Endothelial cell of umbilical vein (primary cell): ENCODE data around the gene LARGE1. TPM values are rescaled to one million over a fixed set of nuclear protein-coding genes. Genes with fewer than 3 reads are reported as not detected.

ENCODE experiments used
- BruUV-seq: library from RNA; stranded (reverse); fragments of 400-500 nt; replicated peaks from 2 replicates; lab custom pipeline; 2021; lab: Mats Ljungman, UMichigan
- CTCF ChIA-PET: fragments of 300-600, 350-600 bp; sonication (Branson Sonifier 250); formaldehyde crosslinking; loops from one replicate; lab custom pipeline; 2021; ENCODE audit warnings: antibody characterized with exemption, inconsistent platforms; lab: Charles Lee
- POLR2A ChIA-PET: fragments of 300-600, 350-600 bp; sonication (Branson Sonifier 250); formaldehyde crosslinking; loops from one replicate; lab custom pipeline; 2021; ENCODE audit warnings: antibody characterized with exemption, inconsistent platforms; lab: Charles Lee
- DNase-seq: peaks from one replicate; pipeline ENCODE4 v3.0.0-alpha.2; 2011; ENCODE audit warnings: low read depth, low spot score
- FAIRE-seq: peaks from 2 replicates; lab custom pipeline; 2011; peaks lifted over from hg19 to GRCh38; lab: Jason Lieb, UNC
- H2AFZ ChIP-seq: 2 replicates; pipeline ENCODE4 v1.6.0; 2012; ENCODE audit warnings: low read depth, low read length, control low read depth, inconsistent platforms
- H3K27ac ChIP-seq: 2 replicates; pipeline ENCODE4 v1.5.1; 2011; ENCODE audit warnings: low read depth, mild to moderate bottlenecking, control low read depth, low read length, moderate library complexity; ENCODE audit not compliant: insufficient read depth
- H3K27me3 ChIP-seq, 2 experiments: 2 replicates each; pipeline versions ENCODE4 v1.6.0 to v1.6.1; 2011; ENCODE audit warnings: low read length in 2 of 2, mixed read lengths in 1 of 2; ENCODE audit not compliant: control insufficient read depth in 2 of 2, insufficient read depth in 2 of 2
- H3K36me3 ChIP-seq, 2 experiments: 2 replicates in 1 of 2; 3 replicates in 1 of 2; pipeline ENCODE4 v1.5.1; 2011; ENCODE audit warnings: low read length in 2 of 2, mild to moderate bottlenecking in 1 of 2, moderate library complexity in 1 of 2; ENCODE audit not compliant: control insufficient read depth in 2 of 2, insufficient read depth in 2 of 2; ENCODE audit errors: extremely low read depth in 1 of 2
- H3K4me1 ChIP-seq: 3 replicates; pipeline ENCODE4 v1.5.1; 2011; ENCODE audit warnings: mild to moderate bottlenecking, low read length; ENCODE audit not compliant: control insufficient read depth, insufficient read depth; ENCODE audit errors: extremely low read depth
- H3K4me2 ChIP-seq: 2 replicates; pipeline ENCODE4 v1.6.1; 2011; ENCODE audit warnings: low read length, control low read depth, mixed read lengths; ENCODE audit not compliant: insufficient read depth
- H3K4me3 ChIP-seq, 3 experiments: fragments of 200-600 bp in 1 of 3; sonication (generic), shearing (Covaris generic) in 1 of 3; replicated peaks in 1 of 3; 2 replicates each; pipeline ENCODE4 v1.5.1; 2011 to 2016; ENCODE audit warnings: control low read depth in 3 of 3, low read length in 3 of 3, mild to moderate bottlenecking in 2 of 3, inconsistent platforms in 1 of 3, low read depth in 1 of 3, moderate library complexity in 1 of 3; ENCODE audit not compliant: insufficient read depth in 1 of 3
- H3K79me2 ChIP-seq: 2 replicates; pipeline ENCODE4 v1.6.0; 2012; ENCODE audit warnings: low read length, inconsistent platforms; ENCODE audit not compliant: control insufficient read depth, insufficient read depth
- H3K9ac ChIP-seq: replicated peaks from 2 replicates; pipeline ENCODE3; 2011; ENCODE audit warnings: low read length, control low read depth; ENCODE audit not compliant: insufficient read depth; ENCODE audit errors: extremely low read depth
- H3K9me1 ChIP-seq: replicated peaks from 3 replicates; pipeline ENCODE4 v1.6.0; 2011; ENCODE audit warnings: mild to moderate bottlenecking, low read length; ENCODE audit not compliant: control insufficient read depth, insufficient read depth; ENCODE audit errors: extremely low read depth
- H3K9me3 ChIP-seq: replicated peaks from 2 replicates; pipeline ENCODE4 v1.5.1; 2012; ENCODE audit warnings: low read length, inconsistent platforms; ENCODE audit not compliant: control insufficient read depth, insufficient read depth
- H4K20me1 ChIP-seq: replicated peaks from 2 replicates; pipeline ENCODE3; 2011; ENCODE audit warnings: mild to moderate bottlenecking, low read length; ENCODE audit not compliant: control insufficient read depth, insufficient read depth; ENCODE audit errors: extremely low read depth
- CTCF ChIP-seq, 2 donors: IDR thresholded peaks; 1 replicate in 1 of 2; 2 replicates in 1 of 2; pipeline ENCODE4 v1.5.1; 2011; ENCODE audit warnings: low read length in 2 of 2, mild to moderate bottlenecking in 2 of 2, moderate library complexity in 2 of 2, control low read depth in 1 of 2, inconsistent platforms in 1 of 2, low read depth in 1 of 2; ENCODE audit not compliant: insufficient read depth in 1 of 2; ENCODE audit errors: extremely low read depth in 1 of 2
- EZH2 ChIP-seq: IDR thresholded peaks from 2 replicates; pipeline ENCODE4 v1.6.1; 2012; ENCODE audit warnings: borderline replicate concordance, low read depth, mild to moderate bottlenecking, moderate library complexity, low read length, inconsistent platforms; ENCODE audit not compliant: severe bottlenecking
- FOS ChIP-seq: IDR thresholded peaks from 2 replicates; pipeline ENCODE4 v1.6.1; 2011; ENCODE audit warnings: mild to moderate bottlenecking, low read length, moderate library complexity, borderline replicate concordance; ENCODE audit not compliant: insufficient read depth
- GATA2 ChIP-seq: IDR thresholded peaks from 2 replicates; pipeline ENCODE4 v1.7.0; 2011; ENCODE audit warnings: low read depth, mild to moderate bottlenecking, moderate library complexity, mixed read lengths, low read length; ENCODE audit not compliant: insufficient read length, insufficient read depth
- JUN ChIP-seq: IDR thresholded peaks from 2 replicates; pipeline ENCODE4 v1.6.1; 2011; ENCODE audit warnings: borderline replicate concordance, low read depth; ENCODE audit not compliant: insufficient read length, insufficient read depth
- MAX ChIP-seq: IDR thresholded peaks from 2 replicates; pipeline ENCODE4 v1.6.1; 2011; ENCODE audit not compliant: insufficient read depth, insufficient read length
- MYC ChIP-seq: IDR thresholded peaks from one replicate; pipeline ENCODE4 v1.6.1; 2011; ENCODE audit warnings: mild to moderate bottlenecking, low read depth, low read length
- POLR2A ChIP-seq: IDR thresholded peaks from 2 replicates; pipeline ENCODE4 v1.6.1; 2012; ENCODE audit warnings: low read depth, mild to moderate bottlenecking, control low read depth, low read length
- POLR2AphosphoS5 ChIP-seq: IDR thresholded peaks from 2 replicates; pipeline ENCODE4 v1.6.1; 2012; ENCODE audit warnings: low read depth, mild to moderate bottlenecking, control low read depth, low read length, moderate library complexity; ENCODE audit not compliant: insufficient read depth
- dilution Hi-C: fragments of 300-500 bp; cut with MboI; formaldehyde crosslinking; loops from one replicate; pipeline ENCODE4 v1.15.0; 2019; ENCODE audit warnings: low sequenced_read_pairs; ENCODE audit not compliant: extremely low pct_ligation_motif_present
- intact Hi-C: fragments of 100-400 bp; cut with micrococcal nuclease; formaldehyde crosslinking; loops from one replicate; pipeline ENCODE4 v1.10.0; 2022
- polyA plus RNA-seq, 4 experiments: library from polyadenylated mRNA; depleted of rRNA in 3 of 4; stranded (reverse) in 3 of 4; unstranded in 1 of 4; fragments of >200 nt; gene quantifications; 2 replicates each; pipeline versions ENCODE4 v1.2.1 to v1.2.3, GENCODE V29; 2011 to 2012; ENCODE audit warnings: missing spikeins in 1 of 4
- total RNA-seq: library from RNA; stranded (reverse); gene quantifications from 2 replicates; pipeline ENCODE4 v1.2.3, GENCODE V29; 2021

LARGE1 gene
- total and polyA plus RNA-seq, 2 donors (not counting 3 experiments of a cell fraction or from before 2014, with no cell fraction given), result 0.95 to 4.4 TPM

DNA sequence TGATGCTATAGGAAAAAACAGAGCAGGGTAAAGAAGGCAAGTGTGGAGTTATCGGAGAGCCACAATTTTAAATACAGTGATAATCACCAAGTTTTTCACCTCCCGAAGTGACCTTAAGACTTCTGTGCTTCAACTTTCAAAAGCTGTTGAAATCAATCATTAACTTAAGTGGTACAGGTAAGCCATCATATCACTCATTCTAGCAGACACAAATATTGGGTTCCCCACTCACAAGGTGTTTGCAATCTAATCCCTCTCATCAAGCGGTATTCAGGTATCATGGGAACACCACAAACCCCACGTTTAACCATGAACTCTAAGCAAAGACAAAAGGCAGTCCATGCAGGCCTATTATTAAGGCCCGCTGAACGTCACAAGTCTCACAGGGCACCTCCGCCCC lies 26.8 kb downstream of the LARGE1 start:
- ChIA-PET CTCF (no interaction called here), POLR2A (no interaction called here)

More for the DNA sequence above, 26.8 kb downstream of the LARGE1 start:
- no peaks in the 10 kb centered on the region for H3K4me1 ChIP-seq
- no peak overlapping the region for H2AFZ ChIP-seq
- H3K9me3 ChIP-seq, result peaks cover 3% of the 10 kb centered on the region
- H3K4me2 ChIP-seq, result no peak overlapping the region
- H3K27ac ChIP-seq, result no peak overlapping the region
- H3K9ac ChIP-seq, result no peak overlapping the region
- no peaks in the 10 kb centered on the region for H3K9me1 ChIP-seq
- dilution Hi-C loops, result no loop called here
- H3K27me3 ChIP-seq, result no peaks in the 10 kb centered on the region
- no peaks in the 10 kb centered on the region for H3K79me2 ChIP-seq
- H3K4me3 ChIP-seq, result no peak overlapping the region
- FAIRE-seq (no peak), DNase-seq (no peak)
- intact Hi-C loops, result no loop called here
- no TSS peak for BruUV-seq
- no peaks in the 10 kb centered on the region for H4K20me1 ChIP-seq
- H3K36me3 ChIP-seq, result no peaks in the 10 kb centered on the region
- TF ChIP-seq EZH2 (no peak), POLR2AphosphoS5 (no peak), MAX (no peak), FOS (no peak), GATA2 (no peak), JUN (no peak), MYC (no peak), POLR2A (no peak), CTCF (IDR thresholded peaks at IDR 0.05; ENCODE audit: extremely low read depth in 1 of 2, insufficient read depth in 1 of 2, low read depth in 1 of 2, low read length in 2 of 2) (no peak)
